Measurements from ENCODE around the gene TBC1D22A.

The TBC1D22A gene

DNA sequence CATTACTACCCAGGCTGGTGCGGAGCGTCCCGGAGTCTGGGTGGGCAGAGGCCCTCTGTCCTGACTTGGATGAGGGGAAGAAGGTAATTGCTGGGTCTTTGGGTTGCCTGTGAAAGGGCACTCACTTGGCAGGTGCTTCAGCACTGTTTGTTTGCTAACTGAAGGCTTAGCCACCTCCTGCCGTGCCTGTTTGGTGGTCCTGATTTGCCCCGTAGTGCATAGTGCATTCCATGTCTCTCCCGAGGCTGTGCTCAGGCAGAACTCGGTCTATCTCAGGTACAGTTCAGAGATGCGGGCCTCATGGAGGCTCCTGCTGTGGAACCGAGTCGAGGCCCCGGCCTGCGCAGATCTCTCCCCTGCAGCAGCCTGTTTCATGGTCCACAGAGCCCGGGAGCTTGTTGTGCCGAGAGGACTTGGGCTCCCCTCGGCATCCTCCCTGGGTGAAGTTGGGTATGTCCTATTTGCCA lies 146.2 kb downstream of the TBC1D22A start:
- Histone ChIP-seq H3K9me3 (ENCODE audit: severe bottlenecking) (no peaks in the 10 kb centered on the region), H3K4me3 (ENCODE audit: low read depth, low read length) (no peak overlapping the region), H3K27me3 (ENCODE audit: insufficient read depth, low read depth, severe bottlenecking) (no peaks in the 10 kb centered on the region), H3K27ac (no peak overlapping the region), H3K36me3 (peaks cover 1% of the 10 kb centered on the region)
- TF ChIP-seq, protein P1, sequence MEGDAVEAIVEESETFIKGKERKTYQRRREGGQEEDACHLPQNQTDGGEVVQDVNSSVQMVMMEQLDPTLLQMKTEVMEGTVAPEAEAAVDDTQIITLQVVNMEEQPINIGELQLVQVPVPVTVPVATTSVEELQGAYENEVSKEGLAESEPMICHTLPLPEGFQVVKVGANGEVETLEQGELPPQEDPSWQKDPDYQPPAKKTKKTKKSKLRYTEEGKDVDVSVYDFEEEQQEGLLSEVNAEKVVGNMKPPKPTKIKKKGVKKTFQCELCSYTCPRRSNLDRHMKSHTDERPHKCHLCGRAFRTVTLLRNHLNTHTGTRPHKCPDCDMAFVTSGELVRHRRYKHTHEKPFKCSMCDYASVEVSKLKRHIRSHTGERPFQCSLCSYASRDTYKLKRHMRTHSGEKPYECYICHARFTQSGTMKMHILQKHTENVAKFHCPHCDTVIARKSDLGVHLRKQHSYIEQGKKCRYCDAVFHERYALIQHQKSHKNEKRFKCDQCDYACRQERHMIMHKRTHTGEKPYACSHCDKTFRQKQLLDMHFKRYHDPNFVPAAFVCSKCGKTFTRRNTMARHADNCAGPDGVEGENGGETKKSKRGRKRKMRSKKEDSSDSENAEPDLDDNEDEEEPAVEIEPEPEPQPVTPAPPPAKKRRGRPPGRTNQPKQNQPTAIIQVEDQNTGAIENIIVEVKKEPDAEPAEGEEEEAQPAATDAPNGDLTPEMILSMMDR (IDR thresholded peaks at IDR 0.05; ENCODE audit: low read depth, low read length), result no peak
- DNase-seq, result no peak

DNA sequence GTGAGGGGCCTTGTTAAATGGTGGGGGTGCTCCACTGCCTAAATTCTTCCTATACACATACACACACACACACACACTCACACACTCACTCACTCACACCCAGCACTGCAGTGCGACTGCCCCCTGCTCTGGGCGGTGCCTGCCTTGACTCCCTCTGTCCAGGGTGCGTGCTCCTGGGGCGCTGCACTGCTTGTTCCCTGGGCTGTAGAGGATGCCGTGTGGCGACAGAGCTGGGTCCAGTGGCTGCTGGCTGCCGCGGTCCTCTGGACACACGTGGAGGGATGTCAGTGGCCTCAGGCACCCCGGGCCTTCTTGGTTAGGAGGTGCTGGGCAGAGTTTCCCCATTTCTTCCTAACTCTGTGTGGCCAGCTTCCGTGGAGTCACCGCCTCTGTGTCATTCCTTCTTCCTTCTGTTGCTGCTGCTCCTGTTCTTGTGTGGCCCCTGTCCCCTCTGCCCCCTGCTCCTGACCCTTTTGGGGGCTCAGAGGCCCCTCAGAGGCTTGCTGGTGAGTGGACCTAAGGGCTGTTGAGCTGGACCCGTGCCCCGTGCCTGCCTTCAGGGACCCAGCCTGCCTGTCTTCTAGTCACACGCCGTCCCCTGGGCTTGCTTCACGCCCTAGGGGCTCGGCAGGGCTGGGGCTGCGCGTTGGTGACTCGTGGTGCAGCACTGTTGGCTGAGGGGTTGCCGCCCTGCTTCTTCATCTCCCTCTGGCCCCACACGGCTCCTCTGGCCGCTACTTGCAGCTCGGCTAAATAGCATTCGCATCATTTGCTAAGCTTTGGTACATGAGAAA lies 147.0 kb downstream of the TBC1D22A start:
- no peak overlapping the region for H3K27ac ChIP-seq
- H3K4me3 ChIP-seq (ENCODE audit: low read depth, low read length), result no peak overlapping the region
- DNase-seq, result no peak
- TF ChIP-seq, protein P1 (IDR thresholded peaks at IDR 0.05; ENCODE audit: low read depth, low read length), result no peak
- H3K9me3 ChIP-seq (ENCODE audit: severe bottlenecking), result no peaks in the 10 kb centered on the region
- peaks cover 4% of the 10 kb centered on the region for H3K36me3 ChIP-seq
- no peaks in the 10 kb centered on the region for H3K27me3 ChIP-seq (ENCODE audit: insufficient read depth, low read depth, severe bottlenecking)

DNA sequence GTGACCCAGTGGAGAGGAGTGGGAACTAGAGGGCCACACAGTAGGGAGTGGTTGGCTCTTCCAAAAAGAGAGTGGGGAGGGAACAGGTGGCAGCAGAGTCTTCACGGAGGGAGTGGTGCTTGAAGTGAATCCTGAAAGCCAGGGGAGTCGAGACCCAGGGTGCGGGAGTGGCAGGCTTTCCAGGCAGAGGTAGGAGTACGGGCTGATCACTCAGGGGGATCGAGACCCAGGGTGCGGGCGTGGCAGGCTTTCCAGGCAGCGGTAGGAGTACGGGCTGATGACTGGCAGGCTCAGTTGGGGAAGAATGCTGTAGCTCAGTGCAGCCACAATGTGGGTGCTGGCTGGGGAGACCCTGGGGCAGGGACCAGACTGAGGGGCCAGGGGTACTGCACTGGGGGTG lies 148.2 kb downstream of the TBC1D22A start:
- DNase-seq, result no peak
- TF ChIP-seq, protein P1 (IDR thresholded peaks at IDR 0.05; ENCODE audit: low read depth, low read length), result no peak
- H3K36me3 ChIP-seq, result peaks cover 4% of the 10 kb centered on the region
- no peak overlapping the region for H3K4me3 ChIP-seq (ENCODE audit: low read depth, low read length)
- no peaks in the 10 kb centered on the region for H3K27me3 ChIP-seq (ENCODE audit: insufficient read depth, low read depth, severe bottlenecking)
- no peaks in the 10 kb centered on the region for H3K9me3 ChIP-seq (ENCODE audit: severe bottlenecking)
- no peak overlapping the region for H3K27ac ChIP-seq

DNA sequence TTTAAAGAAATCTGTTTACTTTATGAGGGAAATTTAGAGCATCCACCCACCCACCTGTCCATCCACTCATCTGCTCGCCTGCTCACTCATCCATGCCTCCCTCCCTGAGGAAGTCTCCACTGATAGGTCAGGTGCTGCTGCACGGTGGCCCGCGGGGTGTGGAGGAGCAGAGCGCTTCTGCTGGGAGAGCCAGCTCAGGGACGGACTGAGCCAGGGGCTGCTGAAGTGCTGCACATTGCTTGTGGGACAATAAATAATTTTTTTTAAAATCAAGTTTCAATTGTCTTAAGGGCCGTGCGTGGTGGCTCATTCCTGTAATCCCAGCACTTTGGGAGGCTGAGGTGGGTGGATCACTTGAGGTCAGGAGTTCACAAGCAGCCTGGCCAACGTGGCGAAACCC lies 148.9 kb downstream of the TBC1D22A start:
- H3K9me3 ChIP-seq (ENCODE audit: severe bottlenecking), result no peaks in the 10 kb centered on the region
- no peak for DNase-seq
- H3K27me3 ChIP-seq (ENCODE audit: insufficient read depth, low read depth, severe bottlenecking), result no peaks in the 10 kb centered on the region
- H3K36me3 ChIP-seq, result peaks cover 4% of the 10 kb centered on the region
- H3K27ac ChIP-seq, result no peak overlapping the region
- H3K4me3 ChIP-seq (ENCODE audit: low read depth, low read length), result no peak overlapping the region
- TF ChIP-seq, protein P1 (IDR thresholded peaks at IDR 0.05; ENCODE audit: low read depth, low read length), result no peak

DNA sequence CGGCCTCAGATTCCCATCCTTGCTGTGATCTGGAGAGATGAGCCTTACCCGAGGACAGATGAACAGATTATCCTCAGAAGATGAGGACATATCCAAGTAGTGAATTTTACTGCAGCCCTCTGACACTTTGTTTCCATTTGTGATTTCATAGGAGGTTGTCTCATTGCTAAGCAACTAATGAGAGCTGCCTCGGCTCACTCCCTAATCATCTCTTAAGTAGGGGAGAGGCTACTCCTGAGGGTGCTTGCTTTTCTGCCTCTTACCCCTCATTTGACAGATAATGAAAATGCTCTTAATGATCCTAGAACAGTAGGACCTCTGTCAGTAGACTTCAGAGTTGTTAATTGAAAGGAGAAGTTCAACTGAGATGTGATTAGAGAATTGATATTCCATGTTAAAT lies 150.9 kb downstream of the TBC1D22A start:
- TF ChIP-seq, protein P1 (IDR thresholded peaks at IDR 0.05; ENCODE audit: low read depth, low read length), result no peak
- Histone ChIP-seq H3K36me3 (peaks cover 4% of the 10 kb centered on the region), H3K4me3 (ENCODE audit: low read depth, low read length) (no peak overlapping the region), H3K27me3 (ENCODE audit: insufficient read depth, low read depth, severe bottlenecking) (no peaks in the 10 kb centered on the region), H3K9me3 (ENCODE audit: severe bottlenecking) (no peaks in the 10 kb centered on the region), H3K27ac (peak overlapping the region; percentile 8; the same call in 1 of the 2 replicates)
- DNase-seq, result peak; percentile 48
